GM19455 (cell line): ENCODE measurements around the gene CEP120.
"Not testable (repeated sequence)": the region's sequence is repeated elsewhere in the genome, so short reads cannot be mapped to it uniquely, and the experiment has no call there.

Experiments
- ATAC-seq: cut with Tn5 transposase; IDR thresholded peaks from one replicate; pipeline ENCODE4 v1.9.1; 2021; ENCODE audit not compliant: unreplicated experiment

The CEP120 gene

DNA sequence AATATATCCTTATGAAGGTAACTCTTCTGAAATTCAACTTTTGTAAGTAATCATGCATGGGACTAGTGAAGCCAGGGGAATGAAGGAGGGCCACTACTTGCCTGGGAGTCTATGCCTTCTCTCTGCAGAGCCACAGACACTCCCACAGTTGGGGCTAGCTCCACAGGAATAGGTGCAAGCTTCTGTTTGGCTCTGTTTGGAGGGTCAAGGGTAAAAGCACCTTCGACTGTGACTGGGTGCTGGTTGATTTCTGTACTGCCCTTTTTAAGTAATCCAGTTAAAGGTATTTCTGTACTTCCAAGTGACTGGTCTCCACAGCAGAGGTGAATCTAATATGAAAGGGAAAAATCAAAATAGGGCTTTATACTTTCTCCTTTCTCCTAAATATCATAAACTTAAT, 32.2 kb downstream of the CEP120 start:
- no peak for ATAC-seq

DNA sequence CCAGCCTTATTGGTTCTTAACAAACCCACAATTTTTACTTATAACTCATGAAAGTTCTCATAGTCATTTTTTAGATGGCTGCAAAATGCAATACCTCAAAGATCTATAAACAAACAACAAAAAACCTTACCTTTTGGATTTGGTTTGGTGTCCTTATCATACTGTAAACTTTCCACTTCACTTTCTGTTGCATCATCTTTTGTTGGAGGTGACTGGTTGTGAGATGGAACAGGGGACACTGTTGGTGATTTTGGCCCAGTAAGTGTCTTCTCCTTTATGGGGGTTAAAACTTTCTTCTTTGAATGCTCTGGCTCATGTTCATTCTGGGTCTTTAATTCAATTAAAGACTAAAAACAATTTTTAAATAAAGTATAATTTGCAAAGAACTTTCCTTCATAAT, 33.4 kb downstream of the CEP120 start:
- ATAC-seq: no peak

DNA sequence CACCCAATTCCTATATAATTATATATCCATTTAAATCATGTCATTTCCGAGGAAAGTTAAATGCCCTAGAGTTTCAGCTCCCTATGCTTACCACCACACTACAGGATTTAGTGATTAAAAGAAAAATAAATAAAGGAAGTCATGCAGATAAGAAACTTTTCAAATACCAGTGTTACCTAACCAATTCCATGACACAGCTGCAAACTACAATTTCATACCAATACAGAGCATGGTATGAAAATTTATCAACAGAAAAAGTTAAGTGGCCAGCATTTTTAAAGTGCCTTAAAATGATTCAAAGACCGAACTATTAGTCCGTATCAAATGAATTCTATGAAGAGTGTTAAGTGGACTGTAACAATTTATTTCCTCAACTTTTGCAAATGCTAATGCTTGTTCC, 35.9 kb downstream of the CEP120 start:
- no peak for ATAC-seq

DNA sequence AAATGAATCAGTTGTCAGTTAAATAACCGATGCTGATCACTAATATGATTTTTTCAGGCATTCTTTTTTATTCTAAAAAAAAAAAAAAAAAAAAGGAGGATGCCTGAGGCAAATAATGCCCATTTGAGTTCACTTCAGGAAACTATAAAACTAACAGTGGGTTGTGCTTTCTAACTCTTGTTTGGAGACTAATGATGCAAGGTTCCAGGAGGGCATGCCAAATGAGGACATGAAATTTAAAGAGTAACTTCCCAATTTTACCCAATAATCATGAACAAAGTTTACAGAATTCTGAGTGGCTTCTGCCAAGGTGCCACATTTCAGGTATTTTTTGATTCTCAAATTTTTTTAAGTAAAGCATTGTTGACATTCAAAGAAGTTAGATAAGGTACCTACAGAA, 41.0 kb downstream of the CEP120 start:
- no peak for ATAC-seq

DNA sequence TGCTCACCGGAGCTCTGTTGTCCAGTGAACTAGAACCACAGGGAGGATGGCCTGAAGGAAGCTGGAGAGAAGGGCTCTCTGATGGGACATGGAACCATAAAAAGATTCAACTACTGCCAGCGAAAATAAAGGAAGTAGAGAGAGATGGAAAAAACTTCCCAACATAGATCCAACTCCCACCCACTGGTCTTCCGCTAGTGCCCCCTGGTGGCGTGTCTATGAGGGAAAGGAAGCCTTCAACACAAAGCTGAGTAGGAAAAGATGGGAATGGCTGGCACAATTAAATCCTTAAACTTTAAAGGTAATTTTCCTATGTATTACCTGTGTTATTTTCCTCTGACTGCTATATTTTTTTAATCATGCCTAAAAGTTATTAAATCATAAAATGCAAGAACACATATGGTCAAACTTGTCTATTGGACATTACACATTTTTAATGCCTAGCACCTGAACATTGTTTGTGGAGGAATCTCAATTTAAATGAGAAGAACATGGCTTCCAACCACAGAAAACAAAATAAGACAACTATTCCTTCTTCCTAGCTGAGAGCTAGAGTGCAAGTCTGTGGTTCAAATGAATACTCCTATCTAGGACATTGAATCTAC, 51.5 kb downstream of the CEP120 start:
- no peak for ATAC-seq

DNA sequence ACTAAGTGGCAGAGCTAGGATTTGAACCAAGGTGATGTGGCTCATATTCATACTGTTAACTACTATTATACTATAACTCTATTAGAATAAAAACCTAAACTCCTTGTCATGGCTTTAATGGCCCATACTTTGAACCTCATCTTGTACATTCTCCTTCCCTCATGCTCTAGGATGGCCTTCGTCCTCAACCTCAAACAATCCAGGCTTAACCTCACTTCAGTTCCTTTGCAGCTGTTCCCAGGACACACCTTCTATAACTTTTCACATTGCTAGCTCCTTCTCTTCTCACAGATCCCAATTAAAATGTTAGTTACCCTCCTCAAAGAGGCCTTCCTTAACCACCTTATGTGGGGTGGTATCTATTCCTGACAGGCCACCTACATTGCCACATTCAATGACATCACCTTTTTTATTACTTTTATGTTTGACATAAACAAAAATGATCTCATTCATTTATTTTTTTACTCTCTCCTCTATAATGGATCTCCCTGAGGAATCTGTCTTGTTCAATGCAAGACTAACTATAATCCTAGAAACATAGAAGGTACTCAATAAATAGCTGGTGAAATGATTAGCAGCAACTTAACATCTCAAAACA, 53.7 kb downstream of the CEP120 start:
- no peak for ATAC-seq

DNA sequence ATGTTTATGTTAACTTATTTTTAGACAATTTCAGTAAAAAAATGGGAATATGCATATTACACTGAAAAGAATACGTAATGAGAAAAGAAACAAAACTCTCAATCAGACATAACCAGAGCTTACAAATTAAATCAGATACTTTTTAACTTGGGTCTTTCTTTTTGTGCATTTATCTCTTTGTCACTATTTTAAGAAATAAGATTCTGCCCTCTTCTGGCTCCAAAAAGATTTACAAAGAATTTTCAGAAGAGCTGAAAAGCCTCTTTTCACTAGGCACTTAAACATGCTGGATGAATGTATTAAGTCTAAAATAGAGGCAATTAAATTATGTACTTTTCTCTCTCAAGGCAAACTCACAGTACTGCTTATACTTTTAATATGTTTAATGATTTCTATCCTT, 55.5 kb downstream of the CEP120 start:
- no peak for ATAC-seq

DNA sequence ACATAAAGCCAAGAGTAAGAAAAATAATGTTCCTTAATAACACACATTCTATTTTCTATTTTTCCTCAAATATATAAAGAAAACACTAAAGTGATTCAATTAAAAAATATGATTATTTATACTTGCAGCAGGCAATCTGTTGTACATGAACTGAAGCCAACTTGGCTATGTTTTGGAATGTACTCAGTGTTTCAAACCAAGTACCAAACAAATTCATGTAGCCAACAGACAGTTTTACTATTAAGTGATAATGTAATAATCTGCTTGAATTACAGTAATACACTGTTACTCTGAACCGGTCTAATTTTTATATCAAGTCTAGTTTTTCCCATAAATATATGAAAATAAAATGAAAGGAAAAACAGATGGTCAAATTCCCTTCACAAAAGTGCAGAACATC, 58.0 kb downstream of the CEP120 start:
- ATAC-seq: no peak

DNA sequence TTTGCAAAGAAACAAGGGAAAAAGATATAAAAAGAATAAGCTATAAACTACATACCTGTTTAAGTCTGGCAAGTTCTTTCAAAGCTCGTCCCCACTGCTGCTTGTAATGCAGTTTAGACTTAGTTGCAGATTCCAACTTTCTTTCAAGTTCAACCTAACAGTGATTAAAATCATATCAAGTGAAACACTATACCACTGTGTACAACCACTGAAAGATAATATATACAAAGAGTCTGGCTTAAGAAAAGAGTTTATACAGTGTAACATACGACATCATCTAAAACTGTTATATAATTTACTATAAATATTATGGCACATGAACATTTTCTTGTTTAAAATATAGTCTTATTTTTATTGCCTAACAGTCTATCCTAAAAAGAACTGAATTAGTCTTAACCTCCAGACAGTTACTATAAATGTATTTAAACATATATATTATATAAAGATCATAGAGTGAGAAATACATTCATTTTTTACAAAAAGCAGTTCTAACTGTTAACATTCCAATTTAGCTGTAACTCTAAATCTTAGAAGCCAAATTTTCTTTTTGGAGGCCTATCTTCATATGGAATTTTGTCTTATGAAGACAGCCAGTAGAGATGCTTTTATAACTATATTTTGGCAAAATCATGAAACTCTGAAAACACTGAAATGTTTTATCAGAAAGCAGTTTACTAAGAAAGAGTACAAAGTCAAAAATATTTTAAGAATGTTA, 58.6 kb downstream of the CEP120 start:
- ATAC-seq: no peak

DNA sequence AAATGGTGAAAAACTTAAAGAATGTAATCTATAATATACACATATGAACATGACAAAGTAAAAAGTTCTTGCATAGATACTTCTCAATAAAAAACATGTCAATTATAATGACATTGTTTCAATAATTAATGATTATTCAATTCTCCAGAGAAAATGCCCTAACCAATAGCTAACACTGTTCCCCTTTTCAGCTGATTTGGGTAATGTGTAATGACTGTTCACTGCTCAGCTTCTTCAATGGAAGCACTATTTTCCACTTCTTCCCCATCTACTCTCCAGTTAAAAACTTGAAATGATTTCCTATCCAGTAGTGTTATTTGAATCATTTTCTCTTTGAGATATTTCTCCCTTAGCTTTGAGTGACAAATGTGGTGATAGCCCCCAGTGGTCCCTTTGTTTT, 62.3 kb downstream of the CEP120 start:
- ATAC-seq: no peak

DNA sequence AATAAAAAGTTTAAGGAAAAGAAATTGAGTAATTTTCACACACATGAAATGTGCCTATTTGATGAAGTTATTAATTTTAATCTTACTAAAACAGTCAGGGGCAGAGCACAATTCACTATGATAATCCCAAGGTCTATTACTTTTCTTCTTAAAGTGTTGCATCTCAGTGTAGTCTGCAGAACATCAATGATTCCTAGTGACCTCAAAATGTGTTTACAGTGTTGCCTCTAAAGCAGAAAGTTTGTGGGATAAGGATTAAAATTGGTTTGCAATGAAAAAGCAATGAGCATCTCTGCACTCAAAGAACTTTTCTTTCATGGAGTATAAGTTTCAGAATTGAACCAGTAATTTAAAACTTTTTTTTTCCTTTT, 63.0 kb downstream of the CEP120 start:
- ATAC-seq: no peak

DNA sequence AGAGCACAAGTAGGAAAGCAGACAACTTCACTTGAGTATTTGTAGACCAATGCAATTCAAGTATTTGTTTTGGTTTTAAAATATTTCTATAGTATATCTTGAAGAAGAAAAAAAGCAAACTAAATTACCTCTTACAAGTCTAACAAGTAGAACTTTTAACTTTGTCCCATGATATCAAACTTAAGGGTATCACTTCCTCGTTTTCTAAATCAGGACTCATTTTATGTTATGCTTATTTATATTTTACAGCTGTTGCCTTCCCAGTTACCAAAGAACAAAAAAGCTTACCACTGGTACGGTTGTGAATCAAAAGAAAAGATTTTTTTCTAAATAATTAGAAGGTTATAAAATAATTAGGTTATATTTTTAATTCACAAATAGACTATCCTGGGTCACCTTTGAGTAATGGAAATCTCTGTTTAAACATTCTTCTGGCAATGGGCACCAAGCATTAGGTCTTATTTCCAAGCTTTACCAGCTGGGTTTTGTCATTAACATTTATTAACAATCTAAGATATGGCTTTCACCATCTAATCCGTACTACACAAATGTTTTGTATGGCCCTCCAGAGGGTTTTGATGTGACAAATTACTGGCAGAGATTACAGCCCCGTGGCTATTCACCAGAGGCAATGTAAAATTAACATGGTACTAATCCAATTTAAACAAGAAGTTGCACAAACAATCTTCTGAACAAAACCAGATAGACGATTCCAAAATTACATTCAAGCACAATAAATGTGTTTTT, 63.6 kb downstream of the CEP120 start:
- ATAC-seq: no peak

DNA sequence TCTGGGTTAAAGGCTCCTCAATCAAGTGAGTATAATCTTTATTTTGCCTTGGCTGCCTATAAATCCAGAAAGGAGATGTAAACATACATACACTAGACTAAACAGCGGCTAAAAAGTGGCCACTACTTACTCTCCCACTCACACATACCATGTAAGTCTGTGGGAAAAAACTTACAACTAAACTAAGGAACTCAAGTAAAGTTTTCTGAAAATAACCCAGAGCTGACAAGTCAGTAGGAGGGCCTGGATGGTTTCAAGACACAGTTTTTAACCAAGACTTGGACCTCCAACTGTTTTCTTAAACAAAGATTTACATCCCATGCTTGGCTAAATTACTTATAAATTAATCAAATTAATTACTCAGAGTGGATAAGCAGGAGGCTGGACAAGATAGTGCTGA, 64.5 kb downstream of the CEP120 start:
- no peak for ATAC-seq

DNA sequence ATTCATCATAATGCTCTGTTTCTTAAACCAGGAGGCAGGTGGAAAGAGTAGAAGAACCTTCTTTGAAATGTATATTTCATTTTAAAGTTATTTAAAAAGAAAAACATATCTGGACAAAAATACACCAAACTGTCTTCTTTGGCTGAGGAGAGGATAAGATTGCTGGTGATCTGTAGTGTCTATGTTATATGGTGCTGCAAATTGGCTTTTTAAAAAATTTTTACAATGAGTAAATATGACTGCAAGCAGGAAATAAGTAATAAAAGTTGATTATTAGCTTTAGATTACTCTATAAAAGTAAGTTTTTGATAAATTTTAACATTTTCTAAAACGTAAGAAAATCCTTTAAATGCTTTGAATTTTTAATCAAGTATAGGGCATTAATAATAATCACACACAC, 64.9 kb downstream of the CEP120 start:
- no peak for ATAC-seq

DNA sequence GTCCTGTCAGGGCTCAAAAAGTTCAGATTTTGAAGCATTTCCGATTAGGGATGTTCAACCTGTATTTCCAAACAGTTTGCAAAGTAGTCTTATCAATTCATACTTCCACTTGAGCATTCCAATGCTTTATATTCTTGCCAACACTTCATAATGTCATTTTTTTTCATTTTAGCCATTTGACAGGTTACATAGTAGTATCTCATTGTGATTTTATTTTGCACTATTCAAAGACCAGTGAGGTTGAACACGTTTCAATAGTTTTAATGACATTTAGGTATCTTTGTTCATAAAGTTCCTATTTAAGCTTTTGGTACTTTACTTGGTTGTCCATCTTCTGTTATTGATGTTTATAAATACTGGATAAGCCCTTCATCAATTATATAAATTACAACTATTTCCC, 71.4 kb downstream of the CEP120 start:
- ATAC-seq: no peak

DNA sequence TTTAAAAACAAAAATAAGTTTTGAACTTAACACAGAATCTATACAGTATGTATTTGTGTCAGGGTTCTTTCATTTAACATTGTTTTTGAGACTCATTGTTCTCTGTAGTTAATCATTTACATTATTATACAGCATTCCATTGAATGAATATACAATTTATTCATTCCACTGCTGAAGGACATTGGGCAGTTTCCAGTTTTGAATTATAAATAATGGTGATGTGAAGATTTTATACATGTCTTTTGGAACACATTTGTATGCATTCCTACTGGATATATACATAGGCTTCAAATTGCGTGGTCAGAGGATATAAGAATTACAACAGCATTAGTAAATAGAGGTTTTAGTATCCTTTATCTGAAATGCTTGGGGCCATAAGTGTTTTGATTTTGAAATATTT, 72.0 kb downstream of the CEP120 start:
- no peak for ATAC-seq

DNA sequence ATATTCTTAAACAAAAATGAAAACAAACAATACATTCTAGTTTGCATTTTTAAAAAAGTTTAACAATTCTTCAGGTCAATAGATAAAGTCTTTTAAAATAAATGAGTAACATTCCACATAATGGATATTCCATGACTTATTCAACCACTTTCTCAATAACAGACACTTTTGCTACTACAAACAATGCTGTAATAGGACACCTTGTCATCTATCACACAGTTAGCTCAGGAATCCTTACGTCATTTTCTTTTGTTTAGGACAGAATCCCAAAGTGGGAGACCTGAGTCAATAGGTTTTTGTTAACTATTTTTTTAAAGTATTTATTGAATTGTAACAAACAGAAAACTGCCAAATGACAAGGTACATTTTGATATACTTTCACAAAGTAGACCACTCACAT, 72.5 kb downstream of the CEP120 start:
- ATAC-seq: no peak

DNA sequence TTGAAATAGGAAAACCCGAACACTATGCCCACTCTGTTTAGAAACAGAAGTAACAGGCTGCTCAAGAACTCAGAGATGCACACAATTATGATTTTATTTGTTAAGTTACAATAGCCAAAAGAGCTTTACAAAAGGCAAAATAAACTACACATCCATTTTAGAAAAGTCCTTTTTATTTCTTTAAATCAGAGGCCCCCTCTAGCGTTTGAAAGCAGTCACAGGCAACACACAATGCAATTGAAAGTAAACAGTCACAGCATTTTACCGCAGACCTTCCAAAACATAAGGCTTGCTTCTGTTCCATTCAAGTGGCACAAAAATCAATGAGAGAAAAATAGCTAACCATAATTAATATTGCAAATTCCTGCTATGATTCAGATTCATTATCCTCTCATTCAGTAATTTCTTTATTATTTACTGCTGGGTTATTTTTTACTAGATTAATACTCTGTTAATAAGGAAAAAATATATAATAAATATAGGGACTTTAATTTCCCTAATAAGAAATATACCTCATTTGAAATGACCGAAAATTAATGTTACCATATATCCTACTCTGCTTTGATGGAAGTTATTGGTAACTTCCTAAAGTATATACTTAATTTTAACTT, 78.3 kb downstream of the CEP120 start:
- ATAC-seq: no peak

DNA sequence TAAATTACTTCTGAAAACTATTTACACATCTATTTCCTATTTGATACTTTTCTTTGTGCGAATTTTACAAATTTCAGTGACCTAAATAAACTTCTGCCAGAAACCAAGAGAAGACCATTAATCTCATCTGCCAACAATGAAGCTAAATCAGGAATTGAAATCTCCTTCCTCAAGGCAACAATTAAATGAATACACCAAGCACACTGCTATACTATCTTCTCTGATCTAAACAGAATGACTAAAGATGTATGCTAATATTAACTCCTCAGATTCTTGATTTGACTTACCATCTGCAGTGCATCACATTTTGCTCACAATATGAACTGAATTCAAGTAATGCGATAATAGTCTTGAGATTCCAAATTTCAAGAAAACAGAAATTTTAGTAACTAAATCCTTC, 82.3 kb downstream of the CEP120 start:
- ATAC-seq: no peak

DNA sequence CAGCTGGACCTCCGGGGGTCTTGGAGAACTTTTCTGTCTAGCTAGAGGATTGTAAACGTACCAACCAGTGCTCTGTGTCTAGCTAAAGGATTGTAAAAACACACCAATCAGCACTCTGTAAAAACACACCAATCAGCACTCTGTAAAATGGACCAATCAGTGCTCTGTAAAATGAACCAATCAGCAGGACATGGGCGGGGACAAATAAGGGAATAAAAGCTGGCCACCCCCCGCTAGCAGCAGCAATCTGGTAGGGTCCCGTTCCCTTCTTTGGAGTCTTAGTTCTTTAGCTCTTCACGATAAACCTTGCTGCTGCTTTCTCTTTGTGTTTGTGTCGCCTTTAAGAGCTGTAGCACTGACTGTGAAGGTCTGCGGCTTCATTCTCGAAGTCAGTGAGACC, 114.8 kb downstream of the CEP120 start:
- not testable (repeated sequence) for ATAC-seq

DNA sequence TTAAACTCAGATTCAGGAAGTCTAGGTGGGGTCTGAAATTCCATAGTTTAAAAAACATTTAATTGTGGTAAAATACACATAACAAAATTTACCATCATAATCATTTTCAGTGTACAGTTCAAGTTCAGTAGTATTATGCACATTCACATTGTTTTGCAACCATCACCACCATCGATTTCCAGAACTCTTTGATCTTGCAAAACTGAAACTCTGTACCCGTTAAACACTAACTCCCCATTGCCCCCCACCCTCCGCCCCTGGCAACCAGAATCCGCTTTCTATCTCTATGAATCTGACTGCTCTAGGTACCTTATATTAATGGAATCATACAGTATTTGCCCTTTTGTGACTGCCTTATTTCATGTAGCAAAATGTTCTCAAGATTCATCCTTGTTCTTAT, 117.5 kb downstream of the CEP120 start:
- no peak for ATAC-seq
